Measurements from ENCODE around the gene IKZF1. TPM values are rescaled to one million over a fixed set of nuclear protein-coding genes. Genes with fewer than 3 reads are reported as not detected.

IKZF1 gene
- total and polyA plus RNA-seq, 2 of the 4 experiments (the other 2 are of a cell fraction): not detected

- no peak overlapping the region for H2BK5ac ChIP-seq (ENCODE audit: low read depth, low read length, poor library complexity, severe bottlenecking)
- H3K14ac ChIP-seq (replicated peaks; ENCODE audit: low read depth, low read length): no peak overlapping the region
- no peak overlapping the region for H3K4me2 ChIP-seq (ENCODE audit: low read depth, low read length)
- in situ Hi-C loops (cut with MboI; ENCODE audit: low sequenced_read_pairs) (no loop called here), dilution Hi-C loops (cut with HindIII; ENCODE audit: low sequenced_read_pairs, unreplicated experiment) (no loop called here), intact Hi-C loops (cut with micrococcal nuclease) (no loop called here)
- no peaks in the 10 kb centered on the region for H4K20me1 ChIP-seq (ENCODE audit: insufficient read depth, low read length)
- H3K27me3 ChIP-seq (ENCODE audit: control insufficient read depth, insufficient read depth, low read length): no peaks in the 10 kb centered on the region
- POLR2A ChIA-PET (ENCODE audit: unreplicated experiment): no interaction called here
- H2BK20ac ChIP-seq (ENCODE audit: low read depth, low read length): no peak overlapping the region
- no peaks in the 10 kb centered on the region for H3K36me3 ChIP-seq (ENCODE audit: control insufficient read depth, insufficient read depth, low read length)
- no peaks in the 10 kb centered on the region for H3K9me3 ChIP-seq (ENCODE audit: control insufficient read depth, insufficient read depth, low read length)
- H3K9ac ChIP-seq (ENCODE audit: low read depth, low read length): no peak overlapping the region
- ATAC-seq (ENCODE audit: low read depth) (no peak), DNase-seq (no peak)
- H3K27ac ChIP-seq (ENCODE audit: insufficient read depth, low read length): no peak overlapping the region
- H2BK120ac ChIP-seq (ENCODE audit: low read depth, low read length): no peak overlapping the region
- no peak overlapping the region for H3K56ac ChIP-seq (ENCODE audit: extremely low read depth, insufficient read depth, low read length)
- no peak overlapping the region for H3K4ac ChIP-seq (ENCODE audit: low read depth, low read length)
- no peak overlapping the region for H3K18ac ChIP-seq (ENCODE audit: low read depth, low read length)
- TF ChIP-seq FOS (IDR thresholded peaks at IDR 0.05; ENCODE audit: low read depth, low read length): no peak
- no peak for TF ChIP-seq RAD21 (IDR thresholded peaks at IDR 0.05; ENCODE audit: low read length)
- no peak for TF ChIP-seq CEBPB (IDR thresholded peaks at IDR 0.05; ENCODE audit: low read depth, low read length)
- no peak for TF ChIP-seq USF2 (IDR thresholded peaks at IDR 0.05; ENCODE audit: low read depth, low read length)
- no peak for TF ChIP-seq MXI1 (IDR thresholded peaks at IDR 0.05; ENCODE audit: borderline replicate concordance, low read depth, low read length)
- TF ChIP-seq ELK1 (IDR thresholded peaks at IDR 0.05; ENCODE audit: borderline replicate concordance, low read depth, low read length): no peak
- TF ChIP-seq RFX5 (IDR thresholded peaks at IDR 0.05; ENCODE audit: low read depth, low read length): no peak
- TF ChIP-seq CTCF (conservative IDR thresholded peaks at IDR 0.05; ENCODE audit: low read depth, low read length): no peak
- TF ChIP-seq MAFK (IDR thresholded peaks at IDR 0.05; ENCODE audit: low read depth, low read length): no peak
- no peak for TF ChIP-seq RCOR1 (IDR thresholded peaks at IDR 0.05; ENCODE audit: insufficient replicate concordance, low read length)
- no peak for TF ChIP-seq SMC3 (IDR thresholded peaks at IDR 0.05; ENCODE audit: low read depth, low read length)
- TF ChIP-seq NFE2L2 (IDR thresholded peaks at IDR 0.05; ENCODE audit: low read depth, low read length): no peak
- no peak for TF ChIP-seq BHLHE40 (IDR thresholded peaks at IDR 0.05; ENCODE audit: low read depth, low read length)
- no peak for TF ChIP-seq MAZ (IDR thresholded peaks at IDR 0.05; ENCODE audit: borderline replicate concordance, low read depth, low read length)
- H3K4me1 ChIP-seq (ENCODE audit: control insufficient read depth, insufficient read depth, low read length): no peaks in the 10 kb centered on the region
- no peak overlapping the region for H4K5ac ChIP-seq (ENCODE audit: low read depth, low read length)
- no peaks in the 10 kb centered on the region for H3K79me1 ChIP-seq (ENCODE audit: low read depth in 1 of 2, low read length in 2 of 2)
- BruUV-seq (replicated peaks): no TSS peak
- no peak overlapping the region for H2AK9ac ChIP-seq (replicated peaks; ENCODE audit: low read depth, low read length, poor library complexity)
- H2AFZ ChIP-seq (replicated peaks; ENCODE audit: low read length, poor library complexity): no peak overlapping the region
- CTCF ChIA-PET: no interaction called here
- no peak overlapping the region for H4K91ac ChIP-seq (ENCODE audit: insufficient read depth, low read depth, low read length)
- H4K8ac ChIP-seq (ENCODE audit: low read depth in 2 of 2, low read length in 2 of 2): no peak overlapping the region
- H3K4me3 ChIP-seq (ENCODE audit: insufficient read depth, low read depth, low read length): no peak overlapping the region
- 20% methylated on average over 1 of the region's 7 CpGs; no CpG with 5 or more reads in 1 of the 2 experiments for WGBS, 2 experiments (ENCODE audit: extremely low coverage in 2 of 2, insufficient read length in 1 of 2)
- H2AK5ac ChIP-seq (ENCODE audit: low read depth, low read length): no peak overlapping the region
- H3K23ac ChIP-seq (ENCODE audit: low read depth, low read length): no peak overlapping the region
- H2BK15ac ChIP-seq (ENCODE audit: low read depth, low read length): no peak overlapping the region
- H3K9me1 ChIP-seq (ENCODE audit: insufficient read depth, low read length): no peaks in the 10 kb centered on the region
Measured at GRCh38 chr7:50274361-50274760, 30.2 kb upstream of the IKZF1 start.
